Stomach (tissue), 9 donors: Measurements from ENCODE around the gene MBNL2. TPM values are rescaled to one million over a fixed set of nuclear protein-coding genes. Genes with fewer than 3 reads are reported as not detected.

ENCODE experiments used
- DNase-seq, 2 donors: peaks; one replicate each; pipeline versions ENCODE4 v3.0.0 to v3.0.0-alpha.2; 2013 to 2019
- H3K27ac ChIP-seq, 5 donors: fragments of 200-600 bp in 4 of 5; sonication (generic) in 4 of 5; one replicate each; pipeline ENCODE4 v1.5.1; 2013 to 2019; ENCODE audit warnings: mild to moderate bottlenecking in 1 of 5, moderate library complexity in 1 of 5
- H3K27me3 ChIP-seq, 3 donors: fragments of 200-600 bp; sonication (generic); one replicate each; pipeline ENCODE4 v1.5.1; 2017 to 2019; ENCODE audit warnings: mixed run types in 1 of 3
- H3K36me3 ChIP-seq, 4 donors: fragments of 200-600 bp; sonication (generic); 1 replicate in 3 of 4; 2 replicates in 1 of 4; pipeline ENCODE4 v1.5.1; 2016 to 2019
- H3K4me1 ChIP-seq, 4 donors: fragments of 200-600 bp; sonication (generic); one replicate each; pipeline ENCODE4 v1.5.1; 2016 to 2019
- H3K4me3 ChIP-seq, 4 donors: fragments of 200-600 bp; sonication (generic) in 3 of 4; one replicate each; pipeline ENCODE4 v1.5.1; 2016 to 2019; ENCODE audit warnings: mild to moderate bottlenecking in 1 of 4
- H3K9me3 ChIP-seq, 4 donors: fragments of 200-600 bp; sonication (generic); one replicate each; pipeline ENCODE4 v1.5.1; 2016 to 2019
- EP300 ChIP-seq: sonication (generic); formaldehyde crosslinking; IDR thresholded peaks from one replicate; pipeline ENCODE4 v1.6.1; 2017; ENCODE audit warnings: antibody characterized with exemption
- POLR2A ChIP-seq, 4 donors: fragments of 450-650 bp; IDR thresholded peaks; one replicate each; pipeline ENCODE4 v1.6.1; 2016; ENCODE audit warnings: antibody characterized with exemption in 4 of 4, control low read depth in 2 of 4, mild to moderate bottlenecking in 1 of 4, moderate library complexity in 1 of 4
- POLR2AphosphoS5 ChIP-seq, 3 donors: sonication (generic); formaldehyde crosslinking; IDR thresholded peaks; one replicate each; pipeline ENCODE4 v1.6.1; 2016; ENCODE audit warnings: antibody characterized with exemption in 3 of 3
- WGBS, 5 donors: extraction: QIAGEN DNeasy Blood & Tissue Kit in 3 of 5; methylation state at CpG; one replicate each; pipeline versions ENCODE4 v1.1.5 to v1.1.7; 2013 to 2018; 5-methylcytosine and 5-hydroxymethylcytosine counted together
- intact Hi-C: fragments of 100-400 bp; cut with DNase I; formaldehyde crosslinking; loops from one replicate; pipeline ENCODE4 v1.15.1; 2023; ENCODE audit warnings: low total_unique reads
- polyA plus RNA-seq, 3 donors: library from polyadenylated mRNA; stranded (reverse); fragments of 200-250 nt; gene quantifications; one replicate each; pipeline ENCODE4 v1.2.3, GENCODE V29; 2013
- total RNA-seq, 5 donors: library from RNA; depleted of rRNA; stranded (reverse); fragments of >200 nt; gene quantifications; one replicate each; pipeline versions ENCODE4 v1.1.0 to v1.2.3, GENCODE V29; 2014 to 2016
- TF ChIP-seq, protein P1 (sequence below), 7 experiments: fragments of 450-650 bp in 4 of 7; fragments of 200-600 bp in 3 of 7; sonication (generic) in 3 of 7; IDR thresholded peaks; one replicate each; pipeline ENCODE4 v1.5.1; 2016 to 2019; ENCODE audit warnings: antibody characterized with exemption in 7 of 7, control low read depth in 2 of 7, mild to moderate bottlenecking in 1 of 7
- donor health status: healthy with polysubstance abuse.
- donor health status: Bipolar disorder and iron deficiency.
- donor health status: healthy.

MBNL2 gene
- total and polyA plus RNA-seq, 8 donors, result 8.3 to 74.5 (median 25.6) TPM

DNA sequence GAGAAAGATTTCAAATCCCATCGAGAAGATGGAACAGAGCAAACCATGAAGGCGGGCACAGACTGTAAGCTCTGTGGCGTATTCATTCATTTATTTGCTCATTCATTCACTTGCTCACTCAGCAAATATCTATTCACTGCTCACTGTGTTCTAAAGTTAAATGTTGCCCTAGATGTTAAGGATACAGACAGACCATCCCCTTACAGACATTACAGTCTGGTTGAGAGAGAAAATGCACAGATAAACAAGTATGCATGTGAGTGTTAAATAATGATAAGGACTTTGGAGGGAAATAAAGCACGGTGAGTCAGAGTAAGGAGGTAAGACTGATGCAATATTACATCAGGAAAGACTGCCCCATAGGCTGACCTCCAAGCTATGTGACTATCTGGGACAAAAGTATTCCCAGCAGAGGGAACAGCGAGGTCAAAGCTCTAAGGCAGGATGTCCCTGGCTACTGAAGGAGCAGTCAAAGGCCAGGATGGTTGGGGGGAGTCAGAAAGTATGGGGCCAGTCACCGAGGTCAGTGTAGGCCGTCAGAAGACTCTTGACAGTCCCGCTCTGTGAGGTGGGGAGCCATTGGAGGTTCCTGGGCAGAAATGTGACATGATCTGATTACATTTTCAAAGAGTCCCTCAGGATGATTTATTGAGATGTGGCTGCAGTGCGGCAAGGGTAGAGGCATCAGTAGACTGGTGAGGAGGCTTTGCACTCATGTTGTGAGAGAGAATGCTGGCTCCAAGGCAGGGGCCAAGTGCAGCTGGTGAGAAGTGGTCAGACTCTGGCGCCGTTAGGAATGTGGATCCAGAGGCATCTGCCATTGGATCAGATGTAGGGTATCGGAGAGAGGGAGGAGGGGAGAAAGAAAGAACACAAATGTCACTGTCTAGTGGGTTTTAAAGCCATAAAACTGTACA is 37.9 kb downstream of the MBNL2 start:
- DNase-seq, result no peak
- intact Hi-C loops, result no loop called here
- no peaks in the 10 kb centered on the region for H3K36me3 ChIP-seq
- no peaks in the 10 kb centered on the region for H3K27me3 ChIP-seq
- H3K4me1 ChIP-seq, result peaks cover 60 to 86% (median 72%) of the 10 kb centered on the region in 4 donors
- H3K9me3 ChIP-seq, result no peaks in the 10 kb centered on the region
- 79 to 91% (median 86%) methylated on average over 12 of the region's 12 CpGs for WGBS, 5 donors
- peak in 2 of 3 donors; percentile 20 to 52 for TF ChIP-seq POLR2AphosphoS5 (IDR thresholded peaks at IDR 0.05)
- TF ChIP-seq, protein P1, sequence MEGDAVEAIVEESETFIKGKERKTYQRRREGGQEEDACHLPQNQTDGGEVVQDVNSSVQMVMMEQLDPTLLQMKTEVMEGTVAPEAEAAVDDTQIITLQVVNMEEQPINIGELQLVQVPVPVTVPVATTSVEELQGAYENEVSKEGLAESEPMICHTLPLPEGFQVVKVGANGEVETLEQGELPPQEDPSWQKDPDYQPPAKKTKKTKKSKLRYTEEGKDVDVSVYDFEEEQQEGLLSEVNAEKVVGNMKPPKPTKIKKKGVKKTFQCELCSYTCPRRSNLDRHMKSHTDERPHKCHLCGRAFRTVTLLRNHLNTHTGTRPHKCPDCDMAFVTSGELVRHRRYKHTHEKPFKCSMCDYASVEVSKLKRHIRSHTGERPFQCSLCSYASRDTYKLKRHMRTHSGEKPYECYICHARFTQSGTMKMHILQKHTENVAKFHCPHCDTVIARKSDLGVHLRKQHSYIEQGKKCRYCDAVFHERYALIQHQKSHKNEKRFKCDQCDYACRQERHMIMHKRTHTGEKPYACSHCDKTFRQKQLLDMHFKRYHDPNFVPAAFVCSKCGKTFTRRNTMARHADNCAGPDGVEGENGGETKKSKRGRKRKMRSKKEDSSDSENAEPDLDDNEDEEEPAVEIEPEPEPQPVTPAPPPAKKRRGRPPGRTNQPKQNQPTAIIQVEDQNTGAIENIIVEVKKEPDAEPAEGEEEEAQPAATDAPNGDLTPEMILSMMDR (IDR thresholded peaks at IDR 0.05), result no peak
- peak overlapping the region; percentile 44 to 77 (median 64) for H3K27ac ChIP-seq
- H3K4me3 ChIP-seq, result no peak overlapping the region

DNA sequence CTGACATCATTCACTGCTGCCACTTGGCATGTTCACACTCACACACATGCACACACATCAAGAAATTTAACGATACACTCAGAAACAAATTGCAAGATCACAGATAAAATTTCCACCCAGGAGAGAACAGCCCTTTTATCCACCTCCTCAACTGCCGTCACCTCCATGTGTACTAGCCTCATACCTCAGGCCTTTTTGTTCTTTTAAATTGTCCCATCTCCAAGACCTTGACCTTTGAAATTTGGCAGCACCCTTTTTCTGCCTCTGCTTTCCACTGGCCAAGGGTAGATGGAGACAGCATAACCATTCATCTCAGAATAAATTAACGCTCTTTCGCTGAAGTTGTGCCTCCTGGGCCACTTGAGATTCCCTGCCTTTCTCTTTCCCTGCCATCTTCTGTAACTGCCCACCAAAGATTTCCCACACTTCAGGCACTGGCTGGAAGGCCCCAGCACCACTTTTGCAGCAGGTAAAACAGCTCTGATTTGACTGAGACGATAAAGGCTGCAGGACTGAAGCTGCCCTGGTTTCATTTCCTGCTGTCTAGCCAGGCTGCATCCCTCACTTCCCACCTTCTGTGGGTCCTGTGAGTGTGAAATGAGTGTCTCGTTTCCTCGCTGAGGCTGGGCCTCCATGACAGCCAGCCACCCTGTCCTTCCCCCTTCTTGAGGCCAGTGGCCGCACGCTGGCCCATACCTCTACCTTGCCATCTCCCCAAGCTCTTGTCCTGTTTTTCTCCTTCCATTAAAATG is 39.3 kb downstream of the MBNL2 start:
- Histone ChIP-seq H3K27ac (peak overlapping the region in 1 of 5 donors; percentile 77), H3K4me1 (peaks cover 46 to 86% (median 73%) of the 10 kb centered on the region in 4 donors)

DNA sequence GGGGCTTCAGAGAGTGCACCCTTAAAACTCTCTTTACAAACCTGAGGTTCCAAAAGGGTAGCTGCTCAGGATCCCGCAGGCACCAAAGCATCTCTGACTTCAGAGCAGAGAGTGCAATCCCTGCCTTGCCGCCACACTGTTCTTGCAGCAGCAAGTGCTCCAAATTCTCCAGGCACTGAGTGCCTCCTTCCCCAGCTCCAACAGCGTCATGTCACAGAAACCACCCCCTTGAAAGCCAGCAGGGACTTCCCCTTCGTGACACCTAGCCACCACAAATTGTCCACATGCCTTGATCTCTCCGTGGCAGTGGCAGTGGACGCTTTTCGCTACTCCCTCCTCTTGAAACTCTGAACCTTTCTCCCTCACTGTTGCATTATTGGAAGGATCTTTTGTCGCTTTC is 39.9 kb downstream of the MBNL2 start:
- 67 to 85% (median 76%) methylated on average over 8 of the region's 8 CpGs for WGBS, 5 donors
- intact Hi-C loops, result no loop called here
- no peaks in the 10 kb centered on the region for H3K36me3 ChIP-seq
- TF ChIP-seq POLR2A (IDR thresholded peaks at IDR 0.05), result no peak
- TF ChIP-seq POLR2AphosphoS5 (IDR thresholded peaks at IDR 0.05), result no peak
- TF ChIP-seq, protein P1 (IDR thresholded peaks at IDR 0.05), result no peak
- TF ChIP-seq EP300, result no peak
- H3K4me1 ChIP-seq, result peaks cover 43 to 86% (median 70%) of the 10 kb centered on the region in 4 donors
- H3K27ac ChIP-seq, result peak overlapping the region in 1 of 5 donors; percentile 77
- no peaks in the 10 kb centered on the region for H3K9me3 ChIP-seq
- H3K27me3 ChIP-seq, result no peaks in the 10 kb centered on the region
- DNase-seq, result no peak
- no peak overlapping the region for H3K4me3 ChIP-seq

More for the DNA sequence above, 39.3 kb downstream of the MBNL2 start:
- H3K4me3 ChIP-seq, result no peak overlapping the region
- no peaks in the 10 kb centered on the region for H3K9me3 ChIP-seq
- H3K36me3 ChIP-seq, result no peaks in the 10 kb centered on the region
- H3K27me3 ChIP-seq, result no peaks in the 10 kb centered on the region
- DNase-seq, result no peak
- no peak for TF ChIP-seq POLR2AphosphoS5 (IDR thresholded peaks at IDR 0.05)
- intact Hi-C loops, result no loop called here
- 73 to 83% (median 78%) methylated on average over 9 of the region's 9 CpGs for WGBS, 5 donors

DNA sequence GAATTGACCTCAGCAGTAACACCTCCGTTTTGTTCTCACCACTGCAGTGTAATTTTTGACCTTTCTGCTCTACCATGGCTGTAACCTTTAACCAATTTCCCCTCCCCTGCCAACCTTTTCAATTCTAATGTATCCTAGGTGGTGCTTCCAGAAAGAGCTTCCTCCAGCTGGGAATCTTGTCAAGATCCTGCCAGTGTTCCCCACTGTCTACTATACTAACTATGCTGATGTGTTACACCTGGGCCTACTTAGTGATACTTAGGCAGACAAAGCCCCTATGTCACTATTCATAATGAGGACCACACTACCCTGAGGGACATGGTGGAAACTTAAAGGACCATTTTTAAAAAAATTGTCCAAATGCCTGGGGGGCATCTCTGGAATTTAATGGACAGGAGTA is 41.0 kb downstream of the MBNL2 start:
- WGBS, 5 donors, result 79 to 93% (median 88%) methylated on average over 1 of the region's 1 CpG
- no peak for DNase-seq
- peaks cover 38 to 86% (median 65%) of the 10 kb centered on the region in 4 donors for H3K4me1 ChIP-seq
- no peaks in the 10 kb centered on the region for H3K27me3 ChIP-seq
- H3K9me3 ChIP-seq, result no peaks in the 10 kb centered on the region
- TF ChIP-seq, protein P1 (IDR thresholded peaks at IDR 0.05), result no peak
- TF ChIP-seq EP300, result no peak
- no peak for TF ChIP-seq POLR2A (IDR thresholded peaks at IDR 0.05)
- no peak for TF ChIP-seq POLR2AphosphoS5 (IDR thresholded peaks at IDR 0.05)
- peaks cover 0 to 2% (median 0%) of the 10 kb centered on the region in 4 donors for H3K36me3 ChIP-seq
- intact Hi-C loops, result no loop called here
- H3K4me3 ChIP-seq, result no peak overlapping the region
- H3K27ac ChIP-seq, result no peak overlapping the region
